Tibial artery (tissue), 4 donors: ENCODE measurements around the gene ARHGEF7.

Experiments
- DNase-seq, 2 donors: peaks; one replicate each; pipeline ENCODE4 v3.0.0-alpha.2; 2019
- H3K27ac ChIP-seq, 2 donors: fragments of 200-600 bp; sonication (generic) in 1 of 2; 1 replicate in 1 of 2; 2 replicates in 1 of 2; pipeline ENCODE4 v1.5.1; 2018 to 2019; ENCODE audit warnings: mild to moderate bottlenecking in 1 of 2
- H3K27me3 ChIP-seq, 2 donors: fragments of 200-600 bp; sonication (generic) in 1 of 2; one replicate each; pipeline versions ENCODE4 v1.5.1 to v1.6.0; 2016 to 2019
- H3K36me3 ChIP-seq, 3 donors: fragments of 200-600 bp; sonication (generic) in 2 of 3; one replicate each; pipeline ENCODE4 v1.5.1; 2016 to 2019; ENCODE audit warnings: mild to moderate bottlenecking in 2 of 3
- H3K4me1 ChIP-seq, 4 donors: fragments of 200-600 bp; sonication (generic) in 2 of 4; 1 replicate in 3 of 4; 2 replicates in 1 of 4; pipeline ENCODE4 v1.5.1; 2016 to 2019
- H3K4me3 ChIP-seq, 2 donors: fragments of 200-600 bp; sonication (generic) in 1 of 2; 1 replicate in 1 of 2; 2 replicates in 1 of 2; pipeline ENCODE4 v1.5.1; 2018 to 2019; ENCODE audit warnings: mild to moderate bottlenecking in 2 of 2
- H3K9me3 ChIP-seq, 3 donors: fragments of 200-600 bp; sonication (generic) in 1 of 3; one replicate each; pipeline ENCODE4 v1.5.1; 2016 to 2019
- CTCF ChIP-seq, 2 experiments: fragments of 200-600 bp in 1 of 2; fragments of 450-650 bp in 1 of 2; IDR thresholded peaks; one replicate each; pipeline ENCODE4 v1.5.1; 2017 to 2019; ENCODE audit warnings: antibody characterized with exemption in 2 of 2, mild to moderate bottlenecking in 1 of 2, moderate library complexity in 1 of 2
- intact Hi-C: fragments of 100-400 bp; cut with DNase I; formaldehyde crosslinking; loops from one replicate; pipeline ENCODE4 v1.15.0; 2023; ENCODE audit warnings: low total_unique reads

Gene ARHGEF7

GRCh38 chr13:111145071-111145470, 30.0 kb downstream of the ARHGEF7 start:
- no peaks in the 10 kb centered on the region for H3K27me3 ChIP-seq
- DNase-seq = no peak
- no peaks in the 10 kb centered on the region for H3K36me3 ChIP-seq
- no peaks in the 10 kb centered on the region for H3K9me3 ChIP-seq
- H3K4me3 ChIP-seq = no peak overlapping the region
- intact Hi-C loops = no loop called here
- no peak for TF ChIP-seq CTCF (IDR thresholded peaks at IDR 0.05)
- peak overlapping the region; percentile 64 to 72 for H3K27ac ChIP-seq
- peaks cover 0 to 74% (median 15%) of the 10 kb centered on the region in 4 donors for H3K4me1 ChIP-seq

GRCh38 chr13:111145506-111145905, 30.4 kb downstream of the ARHGEF7 start:
- peaks cover 0 to 78% (median 17%) of the 10 kb centered on the region in 4 donors for H3K4me1 ChIP-seq
- intact Hi-C loops = no loop called here
- no peak overlapping the region for H3K4me3 ChIP-seq
- no peaks in the 10 kb centered on the region for H3K36me3 ChIP-seq
- peak overlapping the region; percentile 64 to 72 for H3K27ac ChIP-seq
- no peak for DNase-seq
- TF ChIP-seq CTCF (IDR thresholded peaks at IDR 0.05) = no peak
- no peaks in the 10 kb centered on the region for H3K27me3 ChIP-seq
- no peaks in the 10 kb centered on the region for H3K9me3 ChIP-seq

GRCh38 chr13:111152844-111153243, 37.7 kb downstream of the ARHGEF7 start:
- Histone ChIP-seq H3K27ac (peak overlapping the region; percentile 98), H3K27me3 (no peaks in the 10 kb centered on the region), H3K4me3 (peak overlapping the region; percentile 84 to 91), H3K9me3 (no peaks in the 10 kb centered on the region), H3K4me1 (peaks cover 0 to 83% (median 35%) of the 10 kb centered on the region in 4 donors), H3K36me3 (no peaks in the 10 kb centered on the region)
- no peak for DNase-seq
- TF ChIP-seq CTCF (IDR thresholded peaks at IDR 0.05) = no peak
- intact Hi-C loops = loop anchor here (5.0 kb wide), 2 partner anchors 36 to 64 kb away; partner anchors contain the start of gene ARHGEF7

GRCh38 chr13:111153279-111153976, 38.3 kb downstream of the ARHGEF7 start:
- Histone ChIP-seq H3K4me1 (peaks cover 0 to 83% (median 37%) of the 10 kb centered on the region in 4 donors), H3K9me3 (no peaks in the 10 kb centered on the region), H3K36me3 (no peaks in the 10 kb centered on the region), H3K4me3 (peak overlapping the region; percentile 84 to 91), H3K27me3 (no peaks in the 10 kb centered on the region), H3K27ac (peak overlapping the region; percentile 98)
- DNase-seq = peak; percentile 89 to 95
- TF ChIP-seq CTCF (IDR thresholded peaks at IDR 0.05) = peak in 1 of 2 experiments; percentile 39
- intact Hi-C loops = loop anchor here (5.0 kb wide), 2 partner anchors 36 to 64 kb away; partner anchors contain the start of gene ARHGEF7

GRCh38 chr13:111153977-111154332, 38.8 kb downstream of the ARHGEF7 start:
- Histone ChIP-seq H3K36me3 (no peaks in the 10 kb centered on the region), H3K9me3 (no peaks in the 10 kb centered on the region), H3K4me1 (peaks cover 0 to 85% (median 37%) of the 10 kb centered on the region in 4 donors), H3K4me3 (peak overlapping the region; percentile 84 to 91), H3K27ac (peak overlapping the region; percentile 98), H3K27me3 (no peaks in the 10 kb centered on the region)
- intact Hi-C loops = loop anchor here (5.0 kb wide), 2 partner anchors 37 to 63 kb away; partner anchors contain the start of gene ARHGEF7
- peak; percentile 33 to 79 for DNase-seq
- TF ChIP-seq CTCF (IDR thresholded peaks at IDR 0.05) = peak in 1 of 2 experiments; percentile 28
